Esophagus muscularis mucosa (tissue), 4 donors: ENCODE measurements around the gene ZDHHC13.

Source experiments
- CTCF ChIP-seq, 3 experiments: fragments of 200-600 bp in 2 of 3; fragments of 450-650 bp in 1 of 3; sonication (generic) in 2 of 3; IDR thresholded peaks; one replicate each; pipeline ENCODE4 v1.5.1; 2017 to 2019; ENCODE audit warnings: antibody characterized with exemption in 3 of 3, mild to moderate bottlenecking in 2 of 3, moderate library complexity in 1 of 3
- EP300 ChIP-seq: sonication (generic); formaldehyde crosslinking; IDR thresholded peaks from one replicate; pipeline ENCODE4 v1.6.1; 2017; ENCODE audit warnings: antibody characterized with exemption
- POLR2AphosphoS5 ChIP-seq, 2 donors: sonication (generic); formaldehyde crosslinking; IDR thresholded peaks; one replicate each; pipeline ENCODE4 v1.6.1; 2017; ENCODE audit warnings: antibody characterized with exemption in 2 of 2

- no peak for TF ChIP-seq EP300
- TF ChIP-seq POLR2AphosphoS5 (IDR thresholded peaks at IDR 0.05), result no peak
- no peak for TF ChIP-seq CTCF (IDR thresholded peaks at IDR 0.05)
Measured at GRCh38 chr11:19200410-19201201, 83.6 kb downstream of the ZDHHC13 start.
